Measurements from ENCODE around the gene MOXD1.

MOXD1 gene

GRCh38 chr6:132246632-132247270 is 154.5 kb downstream of the MOXD1 start:
- H3K27ac ChIP-seq, result no peak overlapping the region
- TF ChIP-seq ZFX (IDR thresholded peaks at IDR 0.05; ENCODE audit: borderline replicate concordance) (no peak), CTCF (IDR thresholded peaks at IDR 0.05) (no peak)

- TF ChIP-seq ZFX (IDR thresholded peaks at IDR 0.05; ENCODE audit: borderline replicate concordance), result no peak
- TF ChIP-seq CTCF (IDR thresholded peaks at IDR 0.05), result no peak
- no peak overlapping the region for H3K27ac ChIP-seq
Measured at GRCh38 chr6:132246120-132246617, 155.1 kb downstream of the MOXD1 start.
